Activated naive CD4-positive, alpha-beta T cell (primary cell): Measurements from ENCODE around the gene NUP133.
"Not testable (repeated sequence)": the region's sequence is repeated elsewhere in the genome, so short reads cannot be mapped to it uniquely, and the experiment has no call there.

ENCODE experiments used
- DNase-seq, 4 experiments: peaks; one replicate each; lab custom pipeline; 2025; lab: John Stamatoyannopoulos, UW

Gene NUP133

DNA sequence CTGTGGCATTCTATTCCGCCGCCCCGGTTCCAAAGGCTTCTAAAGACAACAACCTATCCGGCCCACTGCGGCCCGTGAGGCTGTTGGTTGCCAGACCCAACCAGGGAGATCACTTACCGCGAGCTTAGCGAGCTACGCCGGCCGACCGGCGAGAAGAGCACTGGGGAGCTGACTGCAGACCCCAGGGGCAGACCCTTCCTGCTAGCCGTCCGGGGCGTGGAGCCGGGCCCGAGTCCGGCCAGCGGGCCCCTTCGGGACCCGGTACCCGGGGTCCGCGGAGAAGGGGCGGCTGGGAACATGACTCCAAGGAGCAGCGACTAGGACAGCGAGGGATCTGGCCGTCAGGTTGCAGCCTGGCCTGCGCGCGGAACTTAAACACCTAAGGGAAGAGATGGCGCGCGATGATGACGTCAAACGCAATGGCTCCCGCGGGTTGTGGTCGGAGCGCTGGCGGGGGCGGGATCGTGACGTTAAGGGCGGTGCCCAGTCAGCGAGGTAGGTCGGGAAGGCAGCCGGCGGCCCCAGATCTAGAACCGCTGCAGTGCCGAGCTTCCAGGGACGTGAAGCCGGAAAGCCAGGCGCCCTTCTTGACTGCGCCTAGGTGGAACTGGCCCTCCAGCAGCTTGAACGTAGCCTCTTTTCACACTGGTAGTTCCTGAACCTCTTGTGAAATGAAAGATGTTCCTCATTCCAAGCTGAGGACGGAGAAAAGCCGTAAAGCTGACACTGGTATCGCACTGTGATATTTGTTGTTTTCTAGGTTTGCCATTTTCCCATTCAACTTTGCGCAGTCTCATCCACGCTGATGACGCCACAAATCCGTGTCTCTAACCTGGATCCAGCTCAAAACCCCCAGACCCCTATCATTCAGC, at the start of gene NUP133:
TSS of gene NUP133 (minus strand) at position 391 of the 872 bp plus-strand sequence. CDS start at position 299, 92 bp downstream.
- DNase-seq, result peak; percentile 93 to 98 (median 97)

DNA sequence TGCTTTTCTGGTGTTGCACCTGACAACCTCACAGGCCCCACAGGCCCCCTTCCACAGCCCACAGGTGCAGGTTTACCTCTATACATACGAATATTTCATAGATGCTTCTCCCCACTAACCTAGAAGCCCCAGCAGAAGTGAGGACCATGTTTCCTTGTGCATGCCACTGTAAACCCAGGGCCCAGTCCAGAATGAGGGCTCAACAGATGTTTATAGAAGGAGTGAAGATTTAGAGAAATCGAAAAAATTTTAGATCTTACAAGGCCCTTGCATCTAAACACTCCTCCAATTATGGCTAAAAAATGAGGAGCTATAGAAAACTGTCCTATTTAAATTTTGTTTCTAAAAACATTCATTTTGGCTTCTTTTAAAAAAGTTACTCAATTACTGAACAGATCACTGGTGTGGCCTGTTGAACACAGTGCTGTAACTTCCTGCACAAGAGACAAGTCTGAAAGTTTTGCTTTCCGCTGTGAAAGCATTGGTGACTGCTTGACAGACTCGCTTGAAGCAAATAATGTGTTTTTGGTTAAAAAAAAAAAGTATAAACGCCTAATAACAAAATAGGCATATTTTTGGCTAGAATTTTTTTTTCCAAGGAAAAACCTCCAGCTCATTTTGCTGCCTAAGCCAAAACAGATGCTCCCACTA, 49.2 kb upstream of the NUP133 start:
- no peak for DNase-seq

- no peak for DNase-seq
Measured at GRCh38 chr1:229554886-229555621, 46.9 kb upstream of the NUP133 start.

DNA sequence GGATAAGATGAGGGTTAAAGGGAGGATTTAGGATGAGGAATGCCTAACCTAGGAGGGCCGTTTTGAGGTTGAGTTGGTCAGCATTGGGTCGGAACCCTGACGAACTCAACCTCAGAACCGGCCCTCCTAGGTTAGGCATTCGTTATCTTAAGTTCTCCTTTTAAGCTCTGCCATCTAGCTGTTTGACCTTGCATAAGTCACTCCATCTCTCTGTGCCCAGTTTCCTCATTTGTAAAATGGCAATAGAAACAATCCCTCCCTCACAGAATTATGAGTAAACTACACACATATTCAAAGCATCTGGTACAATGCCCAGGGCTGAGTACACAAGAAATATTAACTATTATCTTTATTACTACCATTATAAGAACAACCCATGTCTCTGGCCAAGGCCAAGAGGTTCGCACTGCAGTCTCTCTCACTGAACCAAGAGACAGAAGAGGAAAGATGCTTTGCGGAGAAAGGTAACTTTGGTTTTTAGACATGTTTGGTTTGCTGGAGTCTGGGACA, 45.5 kb upstream of the NUP133 start:
- DNase-seq, result no peak

DNA sequence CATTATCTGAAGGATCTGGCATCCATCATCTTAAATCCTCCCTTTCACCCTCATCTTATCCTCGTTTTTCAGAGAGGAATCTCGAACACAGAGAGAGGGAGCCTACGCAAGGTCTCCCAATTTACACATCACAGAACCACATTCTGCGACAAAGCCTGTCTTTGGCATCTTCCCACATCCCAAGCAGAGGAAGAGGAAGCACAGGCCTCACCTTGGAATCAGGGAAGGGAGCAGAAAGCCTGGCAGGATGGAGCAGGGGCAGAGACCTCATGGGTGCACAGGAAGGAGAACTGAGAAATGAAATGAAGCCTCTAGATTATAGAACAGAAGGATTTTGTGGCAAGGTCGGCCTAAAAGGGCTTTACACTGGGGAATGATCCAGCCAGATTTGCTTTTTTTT, 44.6 kb upstream of the NUP133 start:
- DNase-seq, result no peak

DNA sequence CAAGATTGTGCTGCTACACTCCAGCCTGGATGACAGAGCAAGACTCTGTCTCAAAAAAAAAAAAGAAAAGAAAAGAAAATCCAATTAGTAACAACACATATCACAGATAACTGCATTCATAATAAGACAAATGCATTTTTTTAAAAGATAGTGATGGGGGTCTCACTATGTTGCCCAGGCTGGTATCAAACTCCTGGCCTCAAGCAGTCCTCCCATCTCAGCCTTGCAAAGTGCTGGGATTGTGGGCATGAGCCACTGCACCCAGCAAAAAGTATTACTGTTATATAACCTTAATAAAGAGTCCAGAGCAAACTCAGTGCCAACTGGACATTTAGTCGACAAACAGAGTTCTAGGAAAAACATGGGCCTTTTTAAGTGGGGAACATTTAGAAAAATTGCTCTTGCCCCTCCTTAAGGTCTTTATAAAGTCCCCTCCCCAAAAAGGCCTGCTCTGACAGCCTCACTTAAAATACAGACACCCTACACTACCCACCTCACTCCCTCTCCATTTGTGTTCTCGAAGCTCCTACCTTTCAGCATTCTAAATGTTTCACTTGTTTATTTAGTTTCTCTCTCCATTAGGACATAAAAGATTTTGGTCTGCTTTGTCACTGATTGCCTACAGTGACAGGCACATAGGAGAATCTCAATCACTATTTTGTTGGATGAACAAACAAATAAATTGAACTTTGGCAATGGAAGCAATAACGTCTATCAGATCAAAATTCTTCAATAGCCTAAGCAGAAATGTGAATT, 42.8 kb upstream of the NUP133 start:
- DNase-seq, result no peak

DNA sequence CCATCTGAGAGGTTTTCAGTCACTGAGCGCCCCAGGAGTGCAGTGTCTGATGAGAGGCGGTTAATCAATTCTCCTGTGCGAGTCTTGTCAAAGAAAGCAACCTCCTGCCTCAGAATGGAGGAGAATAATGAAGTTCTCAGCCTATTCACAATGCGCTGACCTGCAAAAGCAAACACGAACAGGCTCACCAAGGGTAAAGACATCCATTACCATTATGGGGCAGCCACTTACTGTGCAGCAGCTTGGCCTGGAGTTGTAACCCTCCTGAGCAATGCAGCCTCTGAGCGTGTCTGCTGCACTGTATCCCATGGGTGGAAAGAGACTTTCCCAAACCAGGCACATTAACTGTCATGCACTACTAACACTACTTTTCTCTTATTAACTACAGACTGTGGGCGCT, 39.4 kb upstream of the NUP133 start:
- no peak for DNase-seq

DNA sequence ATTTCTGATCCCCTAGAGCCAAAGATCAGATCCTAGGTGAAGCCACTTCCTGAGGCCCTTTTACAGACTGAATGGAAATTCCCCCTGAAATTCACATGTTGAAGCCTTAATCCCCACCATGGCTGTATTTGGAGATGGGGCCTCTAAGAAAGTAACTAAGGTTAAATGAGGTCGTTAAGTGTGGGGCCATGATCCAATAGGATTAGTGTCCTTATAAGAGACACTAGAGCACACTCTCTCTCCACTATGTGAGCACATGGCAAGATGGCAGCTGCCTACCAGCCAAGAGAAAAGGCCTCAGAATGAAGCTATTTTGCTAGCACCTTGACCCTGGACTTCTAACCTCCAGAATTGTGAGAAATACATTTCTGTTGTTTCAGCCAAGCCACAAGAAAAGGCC, 36.4 kb upstream of the NUP133 start:
- DNase-seq, result no peak

DNA sequence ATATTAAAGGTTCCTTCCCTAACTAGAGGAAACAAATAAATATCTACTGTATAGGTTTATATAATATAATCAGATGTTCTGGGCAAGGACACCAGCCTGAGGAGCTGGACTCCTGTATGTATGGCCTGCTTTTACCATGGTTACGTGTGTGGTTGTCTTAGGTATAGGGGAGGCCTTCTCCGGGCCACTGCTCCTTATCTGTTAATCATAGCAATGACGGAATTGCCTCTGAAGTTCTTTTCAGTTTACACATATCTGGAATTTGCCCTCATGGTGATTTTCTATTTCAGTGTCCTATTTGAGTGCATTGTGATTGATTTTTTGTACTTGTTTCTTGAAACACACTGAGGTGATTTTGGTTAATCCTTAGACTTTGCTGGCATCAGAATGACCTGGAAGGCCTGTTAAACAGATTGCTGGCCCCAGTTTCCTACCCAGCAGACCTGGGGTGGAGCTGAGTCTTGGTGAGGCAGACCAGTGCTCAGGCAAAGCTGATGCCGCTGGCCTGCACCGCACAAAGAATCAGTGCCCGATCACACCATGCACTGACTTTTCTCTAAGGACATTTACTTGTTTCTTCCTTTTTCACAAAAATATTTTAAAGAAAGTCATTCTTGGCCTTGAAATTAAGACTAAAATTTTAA, 31.8 kb upstream of the NUP133 start:
- DNase-seq, result no peak

DNA sequence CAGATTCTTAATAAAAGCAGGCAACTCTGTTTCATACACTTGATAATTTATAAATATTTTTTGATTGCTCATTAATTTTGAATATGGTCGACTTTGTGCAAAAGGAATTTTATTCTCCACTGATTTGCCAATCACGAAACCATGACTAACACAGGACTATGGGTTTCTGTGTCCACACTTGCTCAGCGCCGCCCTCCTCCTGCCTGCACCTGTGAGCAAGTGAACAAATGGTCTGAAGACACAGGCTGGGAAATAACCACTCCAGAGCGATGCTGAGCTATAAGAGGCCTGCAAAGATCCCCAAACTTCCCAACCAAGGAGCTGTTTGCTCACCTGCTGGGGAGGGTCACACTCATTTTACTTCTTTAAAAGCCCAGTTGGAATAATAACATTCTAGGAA, 30.8 kb upstream of the NUP133 start:
- no peak for DNase-seq

- DNase-seq, result no peak
Measured at GRCh38 chr1:229537894-229538293, 29.8 kb upstream of the NUP133 start.

DNA sequence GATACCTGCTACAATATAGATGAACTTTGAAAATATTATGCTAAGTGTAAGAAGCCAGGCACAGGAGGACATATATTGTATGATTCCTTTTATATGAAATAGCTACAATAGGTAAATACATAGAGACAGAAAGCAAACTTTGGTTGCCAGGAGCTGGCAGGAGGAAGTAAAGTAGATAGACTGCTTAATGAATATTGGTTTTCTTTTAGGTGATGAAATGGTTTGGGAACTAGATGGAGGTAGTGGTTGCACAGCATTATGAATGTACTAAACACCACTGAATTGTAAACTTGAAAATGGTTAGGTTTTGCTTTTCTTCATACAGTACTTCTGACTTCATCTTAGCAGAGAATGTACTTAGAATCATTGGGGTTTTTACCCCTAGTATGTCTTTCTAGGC, 28.8 kb upstream of the NUP133 start:
- no peak for DNase-seq

GRCh38 chr1:229535230-229535629, 27.1 kb upstream of the NUP133 start:
- DNase-seq, result no peak

DNA sequence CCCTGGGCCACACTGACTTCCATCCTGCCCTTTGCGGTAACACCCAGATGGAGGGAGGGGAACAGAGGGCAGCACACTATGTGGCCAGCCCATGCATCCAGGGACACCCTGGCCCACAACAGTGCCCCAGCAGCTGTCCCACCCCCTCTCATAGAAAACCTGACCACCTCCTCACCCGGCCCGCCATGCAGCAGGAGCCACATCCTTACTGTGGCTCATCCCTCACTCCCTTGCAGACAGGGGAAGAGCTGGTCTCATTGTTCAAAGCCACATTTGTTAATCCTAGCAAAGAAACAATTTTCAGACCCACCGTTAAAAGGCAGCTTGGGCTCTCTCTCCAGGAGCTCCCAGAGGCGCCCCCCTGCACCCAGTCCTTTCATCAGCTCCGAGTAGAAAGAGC, 23.2 kb upstream of the NUP133 start:
- DNase-seq, result no peak

- no peak for DNase-seq
Measured at GRCh38 chr1:229529639-229530038, 21.5 kb upstream of the NUP133 start.

DNA sequence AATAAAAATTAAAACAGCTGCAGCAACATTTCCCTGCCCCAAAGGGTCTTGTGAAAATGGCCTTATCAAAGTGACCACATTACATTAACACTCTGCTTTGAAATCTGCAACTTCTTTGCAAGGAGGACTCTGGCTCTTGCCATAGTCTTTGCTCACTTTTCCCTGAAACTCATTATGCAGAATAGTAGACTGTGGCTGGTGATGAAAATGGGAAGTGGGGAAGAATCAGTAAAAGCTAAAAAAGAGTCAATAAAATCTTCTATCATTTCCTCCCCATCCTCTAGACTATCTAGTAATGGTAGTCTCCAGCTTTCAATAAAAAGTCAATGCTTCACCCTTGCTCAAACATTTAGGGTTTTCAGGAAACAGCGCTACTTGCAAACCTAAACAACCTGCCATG, 18.6 kb upstream of the NUP133 start:
- DNase-seq, result no peak

DNA sequence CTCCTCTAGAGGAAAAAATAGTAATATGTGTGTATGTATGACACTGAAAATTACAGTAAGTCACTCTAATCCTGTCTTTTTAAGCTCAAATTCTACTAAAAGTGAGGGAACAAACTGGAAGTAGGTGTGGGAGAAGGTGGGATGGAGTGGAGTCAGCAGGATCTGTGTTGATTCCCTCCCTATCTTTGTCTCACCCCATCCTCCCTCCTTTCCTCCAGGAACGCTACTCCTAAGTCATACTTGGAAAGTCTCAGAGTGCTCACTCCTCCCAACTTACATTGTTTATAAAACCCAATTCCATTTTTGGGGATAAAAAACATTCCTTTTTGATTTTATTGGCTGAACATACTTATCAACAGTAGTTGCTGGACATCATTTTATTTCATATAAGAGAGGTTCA, 14.9 kb upstream of the NUP133 start:
- DNase-seq, result no peak

DNA sequence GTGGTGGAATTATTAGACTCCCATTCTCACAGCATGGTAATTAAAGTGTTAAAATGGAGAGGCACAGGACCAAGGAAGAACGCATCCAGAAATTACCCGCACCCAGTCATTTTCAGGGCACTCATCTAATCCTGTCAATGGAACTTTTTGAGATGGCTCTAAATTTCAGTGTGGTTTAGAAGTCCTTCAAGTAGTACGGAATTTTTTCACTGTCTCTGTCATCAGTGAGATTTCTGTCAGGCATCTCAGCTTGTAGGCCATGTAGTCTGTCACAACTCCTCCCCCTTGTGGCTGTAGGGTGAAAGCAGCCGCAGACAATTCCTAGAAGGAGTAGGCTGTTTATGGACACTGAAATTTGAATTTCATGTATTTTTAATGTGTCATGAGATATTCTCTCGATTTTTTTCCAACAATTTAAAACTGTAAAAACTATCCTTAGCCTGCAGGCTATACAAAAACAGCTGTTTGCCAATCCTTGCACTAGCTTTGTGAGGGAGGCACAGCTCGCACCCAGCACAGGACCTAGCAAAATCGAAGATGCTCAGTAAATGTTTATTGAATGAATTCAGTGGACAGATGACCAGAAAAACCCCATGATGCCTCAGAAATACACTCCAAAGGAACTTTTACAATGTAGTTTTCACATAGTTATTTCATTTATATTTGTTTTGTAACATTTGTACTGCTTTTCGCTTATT, 6.6 kb upstream of the NUP133 start:
- DNase-seq, result peak in 2 of 4 experiments; percentile 30 to 39

- DNase-seq, result not testable (repeated sequence)
Measured at GRCh38 chr1:229511625-229512024, 3.5 kb upstream of the NUP133 start.

DNA sequence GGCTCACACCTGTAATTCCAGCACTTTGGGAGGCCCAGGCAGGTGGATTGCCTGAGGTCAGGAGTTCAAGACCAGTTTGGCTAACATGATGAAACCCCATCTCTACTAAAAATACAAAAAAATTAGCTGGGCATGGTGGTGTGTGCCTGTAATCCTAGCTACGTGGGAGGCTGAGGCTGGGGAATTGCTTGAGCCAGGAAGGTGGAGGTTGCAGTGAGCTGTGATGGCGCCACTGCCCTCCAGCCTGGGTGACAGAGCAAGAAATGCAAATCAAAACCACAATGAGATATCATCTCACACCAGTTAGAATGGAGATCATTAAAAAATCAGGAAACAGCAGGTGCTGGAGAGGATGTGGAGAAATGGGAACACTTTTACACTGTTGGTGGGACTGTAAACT, 3.1 kb upstream of the NUP133 start:
- not testable (repeated sequence) for DNase-seq

DNA sequence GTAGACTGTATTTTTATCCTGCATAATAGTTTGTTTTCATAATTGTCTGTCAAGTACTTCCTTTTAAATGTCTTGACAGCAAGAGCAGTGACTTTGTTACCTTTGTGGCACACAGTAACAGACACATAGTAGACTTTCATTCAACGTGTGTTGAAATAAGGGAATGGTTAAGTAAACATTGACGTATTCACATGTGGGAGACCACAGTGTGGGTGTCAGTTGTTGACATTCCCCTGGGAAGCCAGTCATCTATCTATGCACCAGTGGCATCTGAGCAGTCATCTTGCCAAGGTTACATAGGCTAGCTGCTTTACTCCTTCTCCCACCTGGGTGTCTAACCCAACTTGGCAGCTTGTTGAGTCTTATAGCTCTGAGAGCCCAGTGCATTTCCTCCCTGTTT, 1.4 kb upstream of the NUP133 start:
- no peak for DNase-seq
